ENCODE data around the gene IBA57. TPM values are rescaled to one million over a fixed set of nuclear protein-coding genes. Genes with fewer than 3 reads are reported as not detected.
A peak's percentile ranks its signal among the peaks of the same experiment; 100 is the strongest.

IBA57 gene
- total and polyA plus RNA-seq, 8 donors: 5.3 to 13.5 (median 7.1) TPM

- no peak for ATAC-seq
- peak in 1 of 4 donors; percentile 22 for DNase-seq
- Histone ChIP-seq H3K4me3 (no peak overlapping the region), H3K4me1 (no peaks in the 10 kb centered on the region), H3K9me3 (no peaks in the 10 kb centered on the region), H3K36me3 (no peaks in the 10 kb centered on the region), H3K27ac (no peak overlapping the region), H3K27me3 (peaks cover 0 to 39% of the 10 kb centered on the region in 2 donors)
- TF ChIP-seq CTCF (IDR thresholded peaks at IDR 0.05): no peak
- intact Hi-C loops (cut with DNase I): no loop called here
These were observed 40.2 kb downstream of the IBA57 start for GRCh38 chr1:228205526-228206436.

GRCh38 chr1:228206582-228207351 is 41.2 kb downstream of the IBA57 start:
- Histone ChIP-seq H3K27ac (no peak overlapping the region), H3K36me3 (no peaks in the 10 kb centered on the region), H3K4me3 (no peak overlapping the region), H3K9me3 (no peaks in the 10 kb centered on the region), H3K4me1 (no peaks in the 10 kb centered on the region), H3K27me3 (peaks cover 0 to 39% of the 10 kb centered on the region in 2 donors)
- no peak for ATAC-seq
- TF ChIP-seq CTCF (IDR thresholded peaks at IDR 0.05): no peak
- intact Hi-C loops (cut with DNase I): no loop called here
- DNase-seq: no peak

GRCh38 chr1:228207381-228207810 is 41.8 kb downstream of the IBA57 start:
- H3K9me3 ChIP-seq: no peaks in the 10 kb centered on the region
- intact Hi-C loops (cut with DNase I): no loop called here
- DNase-seq: no peak
- no peak for ATAC-seq
- peaks cover 0 to 40% of the 10 kb centered on the region in 2 donors for H3K27me3 ChIP-seq
- no peak for TF ChIP-seq CTCF (IDR thresholded peaks at IDR 0.05)
- no peak overlapping the region for H3K27ac ChIP-seq
- H3K4me3 ChIP-seq: no peak overlapping the region
- no peaks in the 10 kb centered on the region for H3K36me3 ChIP-seq
- H3K4me1 ChIP-seq: peaks cover 0 to under 1% of the 10 kb centered on the region in 2 donors

- Histone ChIP-seq H3K4me1 (peaks cover 0 to 8% of the 10 kb centered on the region in 2 donors), H3K27ac (no peak within 1 kb of the TSS), H3K4me3 (no peak within 1 kb of the TSS), H3K36me3 (no peaks in the 10 kb centered on the region), H3K9me3 (no peaks in the 10 kb centered on the region), H3K27me3 (peaks cover 0 to 48% of the 10 kb centered on the region in 2 donors)
- intact Hi-C loops (cut with DNase I): no loop called here
- ATAC-seq (no peak), DNase-seq (peak in 1 of 4 donors; percentile 70)
- TF ChIP-seq CTCF (IDR thresholded peaks at IDR 0.05): no peak
These were observed 42.5 kb downstream of the IBA57 start, which contains the start of gene OBSCN for GRCh38 chr1:228207851-228208821. OBSCN (plus strand) TSS chr1:228208044; CDS start chr1:228211784, 3,740 bp downstream.
